K562 (cell line): ENCODE results near the gene SLC26A11. TPM values are rescaled to one million over a fixed set of nuclear protein-coding genes. Genes with fewer than 3 reads are reported as not detected.

ENCODE experiments used
- C11orf30 ChIP-seq: fragments of 450-650 bp; IDR thresholded peaks from 2 replicates; pipeline ENCODE4 v1.6.1; 2016; ENCODE audit warnings: low read depth, mild to moderate bottlenecking
- ESRRB ChIP-seq: fragments of 250-450 bp; sonication (Bioruptor Pico); IDR thresholded peaks from 2 replicates; pipeline ENCODE4 v1.5.0; 2020; ENCODE audit warnings: mild to moderate bottlenecking, moderate library complexity, borderline replicate concordance
- HDAC1 ChIP-seq, 2 experiments: fragments of 450-650 bp; IDR thresholded peaks; 2 replicates each; pipeline ENCODE4 v1.6.1; 2016 to 2017; ENCODE audit warnings: inconsistent platforms in 1 of 2, mild to moderate bottlenecking in 1 of 2, moderate library complexity in 1 of 2
- HNRNPLL ChIP-seq: fragments of 200-400 bp; formaldehyde crosslinking; IDR thresholded peaks from 2 replicates; pipeline ENCODE4 v1.6.1; 2017; ENCODE audit warnings: low read length, low read depth, mild to moderate bottlenecking; ENCODE audit not compliant: poor library complexity, severe bottlenecking
- KDM1A ChIP-seq, 2 experiments: fragments of 450-650 bp; IDR thresholded peaks; 2 replicates each; pipeline ENCODE4 v1.6.1; 2016; ENCODE audit warnings: mild to moderate bottlenecking in 2 of 2
- L3MBTL2 ChIP-seq: fragments of 450-650 bp; IDR thresholded peaks from 2 replicates; pipeline ENCODE4 v1.6.1; 2016; ENCODE audit warnings: mild to moderate bottlenecking, moderate library complexity
- LEF1 ChIP-seq: fragments of 450-650 bp; IDR thresholded peaks from 2 replicates; pipeline ENCODE4 v1.6.1; 2016; ENCODE audit warnings: mild to moderate bottlenecking
- NFE2 ChIP-seq: IDR thresholded peaks from 2 replicates; pipeline ENCODE4 v1.6.1; 2014; ENCODE audit warnings: antibody characterized with exemption, low read depth
- POLR2AphosphoS5 ChIP-seq: IDR thresholded peaks from 2 replicates; pipeline ENCODE4 v1.6.1; 2011; ENCODE audit warnings: mild to moderate bottlenecking, low read depth, low read length, moderate library complexity; ENCODE audit not compliant: control insufficient read depth, insufficient read depth
- SIN3B ChIP-seq: fragments of 450-650 bp; IDR thresholded peaks from 2 replicates; pipeline ENCODE4 v1.6.1; 2017; ENCODE audit warnings: low read depth, mild to moderate bottlenecking, moderate library complexity
- SMARCC2 ChIP-seq: fragments of 450-650 bp; IDR thresholded peaks from 2 replicates; pipeline ENCODE4 v1.6.1; 2017; ENCODE audit warnings: antibody characterized with exemption, moderate library complexity, mild to moderate bottlenecking, low read depth
- TAF7 ChIP-seq: fragments of 450-650 bp; IDR thresholded peaks from 2 replicates; pipeline ENCODE4 v1.6.1; 2016; ENCODE audit warnings: missing genetic modification characterization, missing compliant biosample characterization
- TEAD2 ChIP-seq: fragments of 450-650 bp; IDR thresholded peaks from 2 replicates; pipeline ENCODE4 v1.6.1; 2016; ENCODE audit warnings: missing genetic modification characterization, control low read depth, missing compliant biosample characterization
- ZNF140 ChIP-seq: fragments of 250-450 bp; sonication (Bioruptor Pico); IDR thresholded peaks from 2 replicates; pipeline ENCODE4 v1.8.0; 2021; ENCODE audit warnings: moderate library complexity, mild to moderate bottlenecking, inconsistent platforms
- ZNF184 ChIP-seq: sonication (generic); formaldehyde crosslinking; IDR thresholded peaks from 2 replicates; pipeline ENCODE4 v1.5.0; 2020; ENCODE audit warnings: missing genetic modification reagents
- ZNF57 ChIP-seq: fragments of 450-650 bp; formaldehyde crosslinking; IDR thresholded peaks from 2 replicates; pipeline ENCODE4 v1.4.0; 2020; ENCODE audit warnings: mild to moderate bottlenecking, moderate library complexity
- ZNF778 ChIP-seq: fragments of 450-650 bp; formaldehyde crosslinking; IDR thresholded peaks from 2 replicates; pipeline ENCODE4 v1.4.0; 2020; ENCODE audit warnings: mild to moderate bottlenecking, moderate library complexity
- polyA plus RNA-seq, 8 experiments: library from polyadenylated mRNA; depleted of rRNA in 4 of 8; stranded (reverse) in 5 of 8; unstranded in 3 of 8; fragments of >200 nt; fragmentation: Nextera tagmentation in 2 of 8; fragmentation: Illumina TruSeq in 1 of 8; extraction: Ambion mirVana in 2 of 8; extraction: Trizol in 1 of 8; gene quantifications; 2 replicates each; pipeline versions ENCODE4 v1.2.1 to v1.2.3, GENCODE V29; 2011 to 2014; ENCODE audit warnings: inconsistent platforms in 1 of 8, missing spikeins in 1 of 8
- total RNA-seq, 7 experiments: library from RNA; depleted of rRNA in 6 of 7; stranded (reverse); fragments of >200 nt in 6 of 7; fragmentation: Illumina TruSeq in 2 of 7; extraction: Trizol in 2 of 7; gene quantifications; 2 replicates each; pipeline versions ENCODE4 v1.2.1 to v1.2.3, GENCODE V29; 2011 to 2021; ENCODE audit warnings: low replicate concordance in 1 of 7
- TF ChIP-seq, protein P1 (sequence below): fragments of 250-450 bp; sonication (Bioruptor Pico); IDR thresholded peaks from 2 replicates; pipeline ENCODE4 v1.5.0; 2021; ENCODE audit warnings: mild to moderate bottlenecking, borderline replicate concordance
- TF ChIP-seq, protein P2 (sequence below): IDR thresholded peaks from 2 replicates; pipeline ENCODE4 v1.6.1; 2012; ENCODE audit warnings: low read depth, low read length, improper control_type of control experiment, borderline replicate concordance
- TF ChIP-seq, protein P3 (sequence below): sonication (generic); formaldehyde crosslinking; IDR thresholded peaks from 2 replicates; pipeline ENCODE4 v1.8.0; 2022; ENCODE audit warnings: mild to moderate bottlenecking, missing genetic modification reagents

SLC26A11 gene
- total and polyA plus RNA-seq, 9 of the 15 experiments (the other 6 are each of a cell fraction or from before 2014, with no cell fraction given): 0.06 to 3.1 (median 1.2) TPM; not detected in 1

DNA sequence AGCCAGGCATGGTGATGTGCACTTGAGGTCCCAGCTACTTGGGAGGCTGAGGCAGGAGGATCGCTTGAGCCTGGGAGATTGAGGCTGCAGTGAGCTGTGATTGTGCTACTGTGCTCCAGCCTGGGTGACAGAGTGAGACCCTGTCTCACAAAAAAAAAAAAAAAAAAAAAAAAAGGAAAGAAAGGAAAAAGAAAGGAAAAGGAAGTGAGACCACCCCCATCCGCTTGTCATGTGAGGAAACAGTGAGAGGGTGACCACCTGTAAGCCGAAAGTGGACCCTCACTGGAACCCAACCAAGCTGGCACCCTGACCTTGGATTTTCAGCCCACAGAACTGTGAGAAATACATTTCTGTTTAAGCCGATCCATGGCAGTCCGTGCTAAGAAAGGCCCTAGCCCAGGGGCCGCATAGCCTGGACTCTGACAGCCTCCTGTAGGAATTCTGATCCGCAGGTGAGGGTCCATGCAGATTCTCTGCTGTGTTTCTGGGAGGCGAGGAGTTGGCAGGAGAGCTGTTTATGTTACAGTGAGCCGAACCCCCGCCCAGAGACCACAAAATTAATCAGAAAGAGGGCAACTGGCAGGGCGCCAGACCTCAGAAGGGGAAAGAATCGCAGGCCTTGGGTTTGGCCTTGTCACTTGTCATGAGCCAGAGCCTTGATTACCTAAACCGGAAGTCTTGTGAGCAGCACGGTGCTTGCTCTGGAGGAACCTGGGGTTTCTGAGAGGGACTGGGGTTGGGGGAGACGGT is 1.0 kb upstream of the SLC26A11 start (continued):
- TF ChIP-seq, protein P1, sequence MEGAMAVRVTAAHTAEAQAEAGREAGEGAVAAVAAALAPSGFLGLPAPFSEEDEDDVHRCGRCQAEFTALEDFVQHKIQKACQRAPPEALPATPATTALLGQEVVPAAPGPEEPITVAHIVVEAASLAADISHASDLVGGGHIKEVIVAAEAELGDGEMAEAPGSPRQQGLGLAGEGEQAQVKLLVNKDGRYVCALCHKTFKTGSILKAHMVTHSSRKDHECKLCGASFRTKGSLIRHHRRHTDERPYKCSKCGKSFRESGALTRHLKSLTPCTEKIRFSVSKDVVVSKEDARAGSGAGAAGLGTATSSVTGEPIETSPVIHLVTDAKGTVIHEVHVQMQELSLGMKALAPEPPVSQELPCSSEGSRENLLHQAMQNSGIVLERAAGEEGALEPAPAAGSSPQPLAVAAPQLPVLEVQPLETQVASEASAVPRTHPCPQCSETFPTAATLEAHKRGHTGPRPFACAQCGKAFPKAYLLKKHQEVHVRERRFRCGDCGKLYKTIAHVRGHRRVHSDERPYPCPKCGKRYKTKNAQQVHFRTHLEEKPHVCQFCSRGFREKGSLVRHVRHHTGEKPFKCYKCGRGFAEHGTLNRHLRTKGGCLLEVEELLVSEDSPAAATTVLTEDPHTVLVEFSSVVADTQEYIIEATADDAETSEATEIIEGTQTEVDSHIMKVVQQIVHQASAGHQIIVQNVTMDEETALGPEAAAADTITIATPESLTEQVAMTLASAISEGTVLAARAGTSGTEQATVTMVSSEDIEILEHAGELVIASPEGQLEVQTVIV (CRISPR knock-in tag): no peak
- TF ChIP-seq TAF7 (tag) (no peak), SIN3B (no peak), TEAD2 (tag) (no peak), ZNF778 (CRISPR knock-in tag) (no peak), ESRRB (CRISPR knock-in tag) (no peak), SMARCC2 (no peak), HNRNPLL (no peak), NFE2 (peak; percentile 9; the same call in 1 of the 2 replicates), L3MBTL2 (peak; percentile 41; the same call in 1 of the 2 replicates), HDAC1 (IDR thresholded peaks at IDR 0.05) (peak in 1 of 2 experiments; percentile 81; a peak in 2 of 4 replicates), KDM1A (IDR thresholded peaks at IDR 0.05) (peak; percentile 93), ZNF57 (no peak), ZNF140 (CRISPR knock-in tag) (no peak), ZNF184 (CRISPR knock-in tag) (no peak), POLR2AphosphoS5 (peak; percentile 22; the same call in 1 of the 2 replicates), C11orf30 (no peak), LEF1 (peak; percentile 55; the same call in 1 of the 2 replicates)
- TF ChIP-seq, protein P2, sequence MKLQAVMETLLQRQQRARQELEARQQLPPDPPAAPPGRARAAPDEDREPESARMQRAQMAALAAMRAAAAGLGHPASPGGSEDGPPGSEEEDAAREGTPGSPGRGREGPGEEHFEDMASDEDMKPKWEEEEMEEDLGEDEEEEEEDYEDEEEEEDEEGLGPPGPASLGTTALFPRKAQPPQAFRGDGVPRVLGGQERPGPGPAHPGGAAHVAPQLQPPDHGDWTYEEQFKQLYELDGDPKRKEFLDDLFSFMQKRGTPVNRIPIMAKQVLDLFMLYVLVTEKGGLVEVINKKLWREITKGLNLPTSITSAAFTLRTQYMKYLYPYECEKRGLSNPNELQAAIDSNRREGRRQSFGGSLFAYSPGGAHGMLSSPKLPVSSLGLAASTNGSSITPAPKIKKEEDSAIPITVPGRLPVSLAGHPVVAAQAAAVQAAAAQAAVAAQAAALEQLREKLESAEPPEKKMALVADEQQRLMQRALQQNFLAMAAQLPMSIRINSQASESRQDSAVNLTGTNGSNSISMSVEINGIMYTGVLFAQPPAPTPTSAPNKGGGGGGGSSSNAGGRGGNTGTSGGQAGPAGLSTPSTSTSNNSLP: no peak
- TF ChIP-seq, protein P3, sequence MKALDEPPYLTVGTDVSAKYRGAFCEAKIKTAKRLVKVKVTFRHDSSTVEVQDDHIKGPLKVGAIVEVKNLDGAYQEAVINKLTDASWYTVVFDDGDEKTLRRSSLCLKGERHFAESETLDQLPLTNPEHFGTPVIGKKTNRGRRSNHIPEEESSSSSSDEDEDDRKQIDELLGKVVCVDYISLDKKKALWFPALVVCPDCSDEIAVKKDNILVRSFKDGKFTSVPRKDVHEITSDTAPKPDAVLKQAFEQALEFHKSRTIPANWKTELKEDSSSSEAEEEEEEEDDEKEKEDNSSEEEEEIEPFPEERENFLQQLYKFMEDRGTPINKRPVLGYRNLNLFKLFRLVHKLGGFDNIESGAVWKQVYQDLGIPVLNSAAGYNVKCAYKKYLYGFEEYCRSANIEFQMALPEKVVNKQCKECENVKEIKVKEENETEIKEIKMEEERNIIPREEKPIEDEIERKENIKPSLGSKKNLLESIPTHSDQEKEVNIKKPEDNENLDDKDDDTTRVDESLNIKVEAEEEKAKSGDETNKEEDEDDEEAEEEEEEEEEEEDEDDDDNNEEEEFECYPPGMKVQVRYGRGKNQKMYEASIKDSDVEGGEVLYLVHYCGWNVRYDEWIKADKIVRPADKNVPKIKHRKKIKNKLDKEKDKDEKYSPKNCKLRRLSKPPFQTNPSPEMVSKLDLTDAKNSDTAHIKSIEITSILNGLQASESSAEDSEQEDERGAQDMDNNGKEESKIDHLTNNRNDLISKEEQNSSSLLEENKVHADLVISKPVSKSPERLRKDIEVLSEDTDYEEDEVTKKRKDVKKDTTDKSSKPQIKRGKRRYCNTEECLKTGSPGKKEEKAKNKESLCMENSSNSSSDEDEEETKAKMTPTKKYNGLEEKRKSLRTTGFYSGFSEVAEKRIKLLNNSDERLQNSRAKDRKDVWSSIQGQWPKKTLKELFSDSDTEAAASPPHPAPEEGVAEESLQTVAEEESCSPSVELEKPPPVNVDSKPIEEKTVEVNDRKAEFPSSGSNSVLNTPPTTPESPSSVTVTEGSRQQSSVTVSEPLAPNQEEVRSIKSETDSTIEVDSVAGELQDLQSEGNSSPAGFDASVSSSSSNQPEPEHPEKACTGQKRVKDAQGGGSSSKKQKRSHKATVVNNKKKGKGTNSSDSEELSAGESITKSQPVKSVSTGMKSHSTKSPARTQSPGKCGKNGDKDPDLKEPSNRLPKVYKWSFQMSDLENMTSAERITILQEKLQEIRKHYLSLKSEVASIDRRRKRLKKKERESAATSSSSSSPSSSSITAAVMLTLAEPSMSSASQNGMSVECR: no peak
